Spleen (tissue), 11 donors: ENCODE results near the gene CDK11A. TPM values are rescaled to one million over a fixed set of nuclear protein-coding genes. Genes with fewer than 3 reads are reported as not detected.

Experiments
- DNase-seq: peaks from one replicate; pipeline ENCODE4 v3.0.0-alpha.2; 2020
- H3K27ac ChIP-seq, 8 donors: fragments of 200-600 bp; sonication (generic) in 7 of 8; 1 replicate in 4 of 8; 2 replicates in 4 of 8; pipeline versions ENCODE4 v1.5.0 to v1.8.0; 2016 to 2021; ENCODE audit warnings: inconsistent platforms in 4 of 8, mild to moderate bottlenecking in 4 of 8, moderate library complexity in 1 of 8
- H3K27me3 ChIP-seq, 7 donors: fragments of 200-600 bp; sonication (generic) in 6 of 7; replicated peaks in 1 of 7; 1 replicate in 4 of 7; 2 replicates in 3 of 7; pipeline versions ENCODE4 v1.5.0 to v1.8.0; 2016 to 2021; ENCODE audit warnings: inconsistent platforms in 3 of 7, mild to moderate bottlenecking in 1 of 7
- H3K36me3 ChIP-seq, 6 donors: fragments of 200-600 bp; sonication (generic) in 5 of 6; 1 replicate in 4 of 6; 2 replicates in 2 of 6; pipeline versions ENCODE4 v1.5.0 to v1.8.0; 2016 to 2021; ENCODE audit warnings: inconsistent platforms in 2 of 6
- H3K4me1 ChIP-seq, 6 donors: fragments of 200-600 bp; sonication (generic) in 5 of 6; 1 replicate in 3 of 6; 2 replicates in 3 of 6; pipeline versions ENCODE4 v1.5.0 to v1.8.0; 2016 to 2021; ENCODE audit warnings: inconsistent platforms in 3 of 6
- H3K4me3 ChIP-seq, 8 donors: fragments of 200-600 bp; sonication (generic) in 7 of 8; 1 replicate in 4 of 8; 2 replicates in 4 of 8; pipeline versions ENCODE4 v1.5.0 to v1.8.0; 2016 to 2021; ENCODE audit warnings: inconsistent platforms in 4 of 8, mild to moderate bottlenecking in 4 of 8, moderate library complexity in 2 of 8
- H3K9me3 ChIP-seq, 8 donors: fragments of 200-600 bp; sonication (generic) in 7 of 8; 1 replicate in 4 of 8; 2 replicates in 4 of 8; pipeline versions ENCODE4 v1.5.0 to v1.8.0; 2016 to 2021; ENCODE audit warnings: inconsistent platforms in 4 of 8
- POLR2A ChIP-seq, 3 donors: fragments of 450-650 bp; IDR thresholded peaks; one replicate each; pipeline ENCODE4 v1.5.1; 2017; ENCODE audit warnings: antibody characterized with exemption in 3 of 3, mild to moderate bottlenecking in 1 of 3
- POLR2AphosphoS5 ChIP-seq, 3 donors: sonication (generic); formaldehyde crosslinking; IDR thresholded peaks; one replicate each; pipeline ENCODE4 v1.5.1; 2017; ENCODE audit warnings: antibody characterized with exemption in 3 of 3
- WGBS, 5 donors: extraction: QIAGEN DNeasy Blood & Tissue Kit in 3 of 5; methylation state at CpG; one replicate each; pipeline versions ENCODE4 v1.1.5 to v1.1.7; 2013 to 2018; 5-methylcytosine and 5-hydroxymethylcytosine counted together
- intact Hi-C: fragments of 100-400 bp; cut with DNase I; formaldehyde crosslinking; loops from one replicate; pipeline ENCODE4 v1.15.0; 2023; ENCODE audit warnings: low total_unique reads
- polyA plus RNA-seq, 3 donors: library from polyadenylated mRNA; stranded (reverse); fragments of 200-250 nt; gene quantifications; one replicate each; pipeline ENCODE4 v1.2.1, GENCODE V29; 2013
- total RNA-seq, 7 donors: library from RNA; depleted of rRNA in 3 of 7; stranded (reverse); fragments of >200 nt in 3 of 7; fragmentation: NEBNext Ultra II Directional in 4 of 7; extraction: Animal tissue kit (Norgen Biotek cat#: 25700) in 4 of 7; gene quantifications; one replicate each; pipeline versions ENCODE4 v1.1.0 to v1.2.1, GENCODE V29; 2016 to 2021
- TF ChIP-seq, protein P1 (sequence below), 11 experiments: fragments of 200-600 bp in 7 of 11; fragments of 450-650 bp in 4 of 11; sonication (generic) in 4 of 11; IDR thresholded peaks in 8 of 11; conservative IDR thresholded peaks in 3 of 11; 1 replicate in 7 of 11; 2 replicates in 4 of 11; pipeline versions ENCODE4 v1.4.0 to v1.8.0; 2016 to 2021; ENCODE audit warnings: antibody characterized with exemption in 11 of 11, inconsistent platforms in 4 of 11, mild to moderate bottlenecking in 1 of 11
- donor health status: healthy with polysubstance abuse.
- donor health status: DM: no; HTN: no; CAD: no; lungs with moderate emphysema.
- donor health status: DM: no; HTN: no; CAD: no.
- donor health status: Bipolar disorder and iron deficiency.
- donor health status: healthy.
- donor health status: DM: no; HTN: no; CAD: no.
- donor health status: DM: yes; HTN: yes; CAD: no.

The CDK11A gene
- total and polyA plus RNA-seq, 10 donors = 29.3 to 123 (median 75.5) TPM

DNA sequence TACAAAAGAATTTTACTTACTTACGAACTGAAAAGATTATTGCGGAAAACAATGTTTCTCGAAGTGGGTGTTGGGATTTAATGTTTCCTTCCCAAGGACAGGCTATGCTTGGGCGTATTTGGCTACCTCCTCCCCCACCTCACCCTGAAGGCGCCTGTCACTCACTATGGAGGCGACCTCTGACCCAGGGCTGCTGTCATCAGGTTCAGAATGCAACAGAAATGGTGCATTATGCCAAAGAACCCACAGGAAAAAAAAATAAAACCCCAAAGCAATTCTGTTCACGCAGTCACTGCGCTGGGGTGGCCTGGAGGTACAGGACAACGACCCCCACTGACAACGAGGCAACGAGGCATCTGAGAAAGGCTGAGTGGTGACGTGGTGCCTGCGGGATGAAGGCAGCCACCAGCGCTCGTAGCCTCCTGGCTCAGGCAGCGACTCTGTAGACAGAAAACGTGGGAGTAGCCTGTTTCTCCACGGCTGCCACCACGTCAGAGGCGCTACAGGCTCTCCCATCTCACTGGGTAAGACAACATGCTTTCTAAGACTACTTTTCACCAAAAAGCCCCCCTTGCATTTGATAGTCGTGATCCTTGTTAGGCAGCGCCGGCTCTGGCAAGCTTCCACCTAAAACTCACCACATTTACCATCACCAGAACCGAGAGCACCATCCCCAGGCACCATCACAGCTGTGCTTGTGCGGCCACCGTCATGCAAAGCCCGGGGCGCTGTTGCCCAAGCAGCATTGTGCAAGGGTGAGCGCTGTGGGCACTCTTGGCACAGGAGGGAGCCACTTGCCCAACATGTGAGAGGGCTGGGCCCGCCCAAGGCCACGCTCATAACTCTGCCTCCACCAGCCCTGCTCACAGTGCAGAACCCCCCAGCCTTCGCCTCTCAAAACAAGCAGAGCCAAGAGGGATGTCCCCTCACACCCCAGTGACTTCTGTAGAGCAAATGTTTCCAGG is 39.8 kb upstream of the CDK11A start:
- peak; percentile 94 for DNase-seq
- Histone ChIP-seq H3K36me3 (peaks cover 6 to 100% (median 75%) of the 10 kb centered on the region in 6 donors), H3K4me1 (peaks cover 6 to 91% (median 41%) of the 10 kb centered on the region in 6 donors), H3K9me3 (no peaks in the 10 kb centered on the region), H3K27me3 (no peaks in the 10 kb centered on the region), H3K27ac (peak overlapping the region in 7 of 8 donors; percentile 36 to 85 (median 75)), H3K4me3 (peak overlapping the region in 2 of 8 donors; percentile 8 to 21)
- TF ChIP-seq POLR2A (IDR thresholded peaks at IDR 0.05) = no peak
- TF ChIP-seq, protein P1, sequence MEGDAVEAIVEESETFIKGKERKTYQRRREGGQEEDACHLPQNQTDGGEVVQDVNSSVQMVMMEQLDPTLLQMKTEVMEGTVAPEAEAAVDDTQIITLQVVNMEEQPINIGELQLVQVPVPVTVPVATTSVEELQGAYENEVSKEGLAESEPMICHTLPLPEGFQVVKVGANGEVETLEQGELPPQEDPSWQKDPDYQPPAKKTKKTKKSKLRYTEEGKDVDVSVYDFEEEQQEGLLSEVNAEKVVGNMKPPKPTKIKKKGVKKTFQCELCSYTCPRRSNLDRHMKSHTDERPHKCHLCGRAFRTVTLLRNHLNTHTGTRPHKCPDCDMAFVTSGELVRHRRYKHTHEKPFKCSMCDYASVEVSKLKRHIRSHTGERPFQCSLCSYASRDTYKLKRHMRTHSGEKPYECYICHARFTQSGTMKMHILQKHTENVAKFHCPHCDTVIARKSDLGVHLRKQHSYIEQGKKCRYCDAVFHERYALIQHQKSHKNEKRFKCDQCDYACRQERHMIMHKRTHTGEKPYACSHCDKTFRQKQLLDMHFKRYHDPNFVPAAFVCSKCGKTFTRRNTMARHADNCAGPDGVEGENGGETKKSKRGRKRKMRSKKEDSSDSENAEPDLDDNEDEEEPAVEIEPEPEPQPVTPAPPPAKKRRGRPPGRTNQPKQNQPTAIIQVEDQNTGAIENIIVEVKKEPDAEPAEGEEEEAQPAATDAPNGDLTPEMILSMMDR (IDR thresholded peaks at IDR 0.05 in 8 of 11, conservative IDR thresholded peaks at IDR 0.05 in 3 of 11) = peak in 8 of 11 experiments; percentile 11 to 64 (median 45)
- peak; percentile 74 to 89 (median 82) for TF ChIP-seq POLR2AphosphoS5 (IDR thresholded peaks at IDR 0.05)
- WGBS, 5 donors = 54 to 82% (median 72%) methylated on average over 25 to 32 of the region's 32 CpGs
- intact Hi-C loops = no loop called here

DNA sequence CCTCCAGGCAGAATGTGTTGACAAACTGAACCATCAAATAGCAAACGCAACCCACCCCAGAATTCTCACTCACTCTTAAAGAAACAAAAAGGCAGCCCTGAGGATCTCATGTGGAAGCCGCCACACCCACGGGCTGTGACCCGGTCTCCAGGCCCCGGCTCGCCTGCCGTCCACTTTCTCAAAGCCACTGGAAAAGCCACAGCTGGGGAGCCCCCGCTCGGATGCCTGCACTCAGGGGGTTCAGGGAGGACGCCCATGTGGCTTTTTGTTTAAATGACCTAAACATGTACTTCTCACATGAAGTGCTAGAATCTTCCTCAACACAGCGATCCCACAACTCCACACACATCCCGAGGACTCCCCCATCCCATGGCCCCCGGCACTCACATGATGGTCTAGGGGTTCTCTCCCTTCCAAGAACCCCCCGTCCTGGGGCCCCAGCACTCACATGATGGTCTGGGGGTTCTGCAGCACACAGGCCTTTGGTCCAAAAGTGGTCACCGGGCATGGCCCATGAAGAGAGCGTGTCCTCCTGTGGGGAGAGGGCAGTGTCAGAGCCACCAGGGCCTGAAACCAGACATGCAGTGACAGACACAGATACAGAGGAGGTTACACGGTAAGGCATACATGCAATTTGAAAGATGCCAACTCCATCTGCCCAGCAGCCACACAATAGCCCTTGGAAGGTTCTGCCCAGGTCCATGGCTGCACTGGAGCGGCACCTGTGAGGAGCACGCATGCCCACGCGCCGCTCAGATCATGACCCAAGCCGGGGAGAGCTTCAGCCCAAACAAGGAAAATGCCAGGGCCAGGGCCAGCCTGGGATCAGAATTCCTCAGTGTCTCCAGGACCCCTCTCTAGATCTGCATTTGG is 37.6 kb upstream of the CDK11A start:
- peaks cover 5 to 87% (median 42%) of the 10 kb centered on the region in 6 donors for H3K4me1 ChIP-seq
- peak; percentile 57 for DNase-seq
- peak in 2 of 3 donors; percentile 10 to 34 for TF ChIP-seq POLR2AphosphoS5 (IDR thresholded peaks at IDR 0.05)
- TF ChIP-seq POLR2A (IDR thresholded peaks at IDR 0.05) = no peak
- no peaks in the 10 kb centered on the region for H3K27me3 ChIP-seq
- H3K27ac ChIP-seq = no peak overlapping the region
- intact Hi-C loops = no loop called here
- peaks cover 6 to 100% (median 82%) of the 10 kb centered on the region in 6 donors for H3K36me3 ChIP-seq
- H3K4me3 ChIP-seq = no peak overlapping the region
- H3K9me3 ChIP-seq = no peaks in the 10 kb centered on the region
- 93 to 97% (median 96%) methylated on average over 22 to 23 of the region's 23 CpGs for WGBS, 5 donors

DNA sequence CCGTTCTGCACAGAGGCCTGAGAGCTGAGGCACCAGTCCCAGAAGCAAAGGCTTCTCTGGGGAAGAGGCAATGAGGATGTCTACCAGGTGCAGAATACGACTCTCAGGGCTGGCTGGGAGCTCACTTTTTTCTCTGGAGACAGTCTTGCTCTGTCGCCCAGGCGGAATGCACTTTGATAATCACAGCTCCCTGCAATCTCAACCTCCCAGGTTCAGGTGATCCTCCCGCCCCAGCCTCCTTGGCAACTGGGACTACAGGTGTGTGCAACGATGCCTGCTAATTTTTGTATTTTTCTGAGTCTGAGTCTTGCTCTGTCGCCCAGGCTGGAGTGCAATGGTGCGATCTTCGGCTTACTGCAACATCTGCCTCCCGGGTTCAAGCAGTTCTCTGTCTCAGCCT is 36.6 kb upstream of the CDK11A start:
- Histone ChIP-seq H3K27me3 (no peaks in the 10 kb centered on the region), H3K36me3 (peaks cover 10 to 100% (median 92%) of the 10 kb centered on the region in 6 donors), H3K27ac (no peak overlapping the region), H3K4me3 (no peak overlapping the region), H3K9me3 (no peaks in the 10 kb centered on the region), H3K4me1 (peaks cover 5 to 77% (median 38%) of the 10 kb centered on the region in 6 donors)
- intact Hi-C loops = no loop called here
- WGBS, 5 donors = 79 to 93% (median 89%) methylated on average over 9 to 10 of the region's 10 CpGs
- DNase-seq = peak; percentile 61
- TF ChIP-seq POLR2A (IDR thresholded peaks at IDR 0.05) (no peak), POLR2AphosphoS5 (IDR thresholded peaks at IDR 0.05) (no peak)
- TF ChIP-seq, protein P1 (IDR thresholded peaks at IDR 0.05 in 8 of 11, conservative IDR thresholded peaks at IDR 0.05 in 3 of 11) = no peak

DNA sequence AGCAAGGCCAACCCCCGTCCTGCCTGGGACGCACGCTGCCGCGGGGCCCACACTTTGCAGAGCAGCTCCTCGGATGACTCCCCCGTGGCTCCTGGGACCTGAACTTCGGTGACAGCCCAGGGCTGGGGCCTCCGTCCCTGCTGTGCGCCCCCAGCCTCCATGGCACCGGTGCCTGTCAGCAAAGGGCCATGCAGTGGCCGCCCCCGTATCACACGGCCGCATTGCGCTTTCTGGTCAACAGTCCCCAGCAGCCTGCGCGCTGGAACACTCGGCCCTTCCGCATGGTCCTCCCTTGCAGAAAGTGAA is 36.1 kb upstream of the CDK11A start:
- 95 to 100% (median 97%) methylated on average over 4 to 20 of the region's 20 CpGs for WGBS, 5 donors
- Histone ChIP-seq H3K9me3 (no peaks in the 10 kb centered on the region), H3K36me3 (peaks cover 10 to 100% (median 95%) of the 10 kb centered on the region in 6 donors), H3K4me1 (peaks cover 5 to 73% (median 36%) of the 10 kb centered on the region in 6 donors), H3K27ac (peak overlapping the region in 2 of 8 donors; percentile 72 to 77), H3K4me3 (no peak overlapping the region), H3K27me3 (no peaks in the 10 kb centered on the region)
- intact Hi-C loops = no loop called here
- peak in 2 of 3 donors; percentile 9 to 31 for TF ChIP-seq POLR2AphosphoS5 (IDR thresholded peaks at IDR 0.05)
- no peak for TF ChIP-seq POLR2A (IDR thresholded peaks at IDR 0.05)
- peak; percentile 76 for DNase-seq
